Subcutaneous adipose tissue (tissue), 4 donors: ENCODE results near the gene GABBR2. TPM values are rescaled to one million over a fixed set of nuclear protein-coding genes. Genes with fewer than 3 reads are reported as not detected.

Source experiments
- total RNA-seq, 4 donors: library from RNA; depleted of rRNA; stranded (reverse); fragments of >200 nt; gene quantifications; one replicate each; pipeline ENCODE4 v1.1.0, GENCODE V29; 2016
- TF ChIP-seq, protein P1 (sequence below): fragments of 450-650 bp; IDR thresholded peaks from one replicate; pipeline ENCODE4 v1.5.1; 2016; ENCODE audit warnings: low read depth, mild to moderate bottlenecking, control low read depth, antibody characterized with exemption, moderate library complexity

The GABBR2 gene
- total RNA-seq, 4 donors from 2014 or later = not detected

DNA sequence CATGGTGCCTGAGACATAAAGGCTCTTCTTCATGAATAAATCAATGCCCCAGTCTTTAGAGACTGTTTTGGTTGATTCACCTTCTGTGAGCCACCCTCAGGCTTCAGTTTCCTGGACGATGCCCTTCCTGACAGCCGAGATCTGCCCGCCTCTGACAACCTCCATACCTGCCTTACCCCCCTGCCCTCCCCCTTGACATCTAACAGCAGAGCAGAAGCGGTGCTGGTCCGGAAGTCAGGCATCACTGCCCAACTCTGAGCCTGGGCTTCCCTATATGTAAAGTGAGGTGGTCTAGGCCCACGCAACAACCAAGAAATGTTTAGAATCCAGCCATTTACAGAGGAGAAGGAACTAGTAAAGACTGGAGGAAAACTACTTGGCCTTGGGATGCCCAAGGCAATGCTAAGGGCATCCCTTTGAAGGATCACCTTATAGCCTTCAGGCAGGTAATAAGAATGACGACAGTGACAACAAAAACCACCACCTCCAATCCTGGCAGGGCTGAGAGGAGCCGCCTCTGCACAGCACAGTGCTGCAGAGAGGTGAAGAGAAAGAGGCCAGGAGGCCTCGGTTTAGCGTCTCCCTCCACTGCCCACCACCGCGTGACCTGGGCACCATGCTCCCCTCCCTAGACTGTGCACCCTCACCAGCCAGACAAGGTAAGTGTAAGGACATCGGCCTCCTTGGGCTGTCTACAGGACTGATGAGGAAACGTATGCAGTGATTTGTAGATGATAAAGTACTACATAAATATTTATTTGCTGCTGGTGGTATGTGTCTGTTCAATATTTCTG, 35.3 kb upstream of the GABBR2 start:
- TF ChIP-seq, protein P1, sequence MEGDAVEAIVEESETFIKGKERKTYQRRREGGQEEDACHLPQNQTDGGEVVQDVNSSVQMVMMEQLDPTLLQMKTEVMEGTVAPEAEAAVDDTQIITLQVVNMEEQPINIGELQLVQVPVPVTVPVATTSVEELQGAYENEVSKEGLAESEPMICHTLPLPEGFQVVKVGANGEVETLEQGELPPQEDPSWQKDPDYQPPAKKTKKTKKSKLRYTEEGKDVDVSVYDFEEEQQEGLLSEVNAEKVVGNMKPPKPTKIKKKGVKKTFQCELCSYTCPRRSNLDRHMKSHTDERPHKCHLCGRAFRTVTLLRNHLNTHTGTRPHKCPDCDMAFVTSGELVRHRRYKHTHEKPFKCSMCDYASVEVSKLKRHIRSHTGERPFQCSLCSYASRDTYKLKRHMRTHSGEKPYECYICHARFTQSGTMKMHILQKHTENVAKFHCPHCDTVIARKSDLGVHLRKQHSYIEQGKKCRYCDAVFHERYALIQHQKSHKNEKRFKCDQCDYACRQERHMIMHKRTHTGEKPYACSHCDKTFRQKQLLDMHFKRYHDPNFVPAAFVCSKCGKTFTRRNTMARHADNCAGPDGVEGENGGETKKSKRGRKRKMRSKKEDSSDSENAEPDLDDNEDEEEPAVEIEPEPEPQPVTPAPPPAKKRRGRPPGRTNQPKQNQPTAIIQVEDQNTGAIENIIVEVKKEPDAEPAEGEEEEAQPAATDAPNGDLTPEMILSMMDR = no peak

DNA sequence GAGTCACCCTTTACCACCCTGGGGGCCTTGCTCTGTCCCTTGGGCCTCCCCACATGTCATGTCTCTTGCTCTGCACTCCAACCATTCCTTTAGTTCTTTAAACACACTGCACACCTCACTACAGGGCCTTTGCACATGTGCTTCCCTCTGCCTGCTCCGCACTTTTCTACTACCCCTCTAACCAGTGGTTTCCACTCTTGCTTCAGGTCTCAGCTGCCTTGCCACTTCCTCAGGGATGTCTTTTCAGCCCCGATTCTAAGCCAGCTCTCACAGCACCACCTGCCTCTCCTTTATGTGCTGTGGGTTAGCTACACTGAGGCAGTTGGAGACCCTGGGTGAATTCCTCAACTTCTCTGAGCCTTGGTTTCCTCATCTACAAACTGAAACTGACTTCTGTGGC, 34.6 kb upstream of the GABBR2 start:
- TF ChIP-seq, protein P1 = no peak

DNA sequence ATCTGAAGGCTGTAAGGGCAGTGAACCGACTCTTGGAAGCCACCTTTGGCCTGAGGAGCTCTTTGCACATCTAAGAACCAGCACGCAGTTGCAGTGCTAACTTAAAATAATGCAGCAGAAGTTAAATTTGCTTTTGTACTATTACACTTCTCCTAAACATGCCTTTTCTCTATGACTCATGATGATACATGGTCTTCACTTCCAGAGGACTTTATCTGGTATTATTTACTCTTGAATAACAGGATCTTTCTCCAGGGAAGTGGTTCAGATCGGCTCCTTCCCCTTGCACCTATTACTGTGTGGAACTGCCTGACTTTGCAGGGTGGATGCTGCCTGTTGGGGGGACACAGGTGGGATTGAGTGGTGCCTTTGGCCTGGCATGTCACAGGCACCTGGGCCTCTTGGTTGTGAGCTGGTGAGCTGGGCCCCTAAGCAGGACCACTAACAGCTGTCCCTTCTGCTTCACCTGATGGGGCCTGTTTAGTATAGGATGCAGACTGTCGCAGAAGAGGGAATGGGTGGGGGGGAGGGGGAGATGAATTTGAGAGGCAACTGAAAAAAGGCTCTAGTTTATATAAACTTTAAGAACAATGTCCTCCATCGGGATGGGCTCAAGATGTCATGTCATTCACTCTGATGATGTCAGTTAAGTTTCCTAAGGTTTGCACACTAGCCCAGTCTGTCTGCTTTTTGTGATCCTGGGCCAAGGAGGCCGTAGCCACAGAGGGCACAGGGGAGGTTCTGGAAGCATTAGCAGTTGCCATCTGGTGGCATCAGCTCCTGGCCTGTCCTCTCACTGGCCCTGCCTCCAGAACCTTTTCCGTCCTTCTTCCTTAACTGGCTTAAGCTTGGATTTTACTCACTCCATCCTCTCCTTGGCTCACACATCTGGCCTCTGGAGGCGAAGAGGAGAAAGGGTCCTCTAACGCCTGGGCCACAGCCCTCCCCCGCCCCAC, 33.9 kb upstream of the GABBR2 start:
- TF ChIP-seq, protein P1 = no peak

DNA sequence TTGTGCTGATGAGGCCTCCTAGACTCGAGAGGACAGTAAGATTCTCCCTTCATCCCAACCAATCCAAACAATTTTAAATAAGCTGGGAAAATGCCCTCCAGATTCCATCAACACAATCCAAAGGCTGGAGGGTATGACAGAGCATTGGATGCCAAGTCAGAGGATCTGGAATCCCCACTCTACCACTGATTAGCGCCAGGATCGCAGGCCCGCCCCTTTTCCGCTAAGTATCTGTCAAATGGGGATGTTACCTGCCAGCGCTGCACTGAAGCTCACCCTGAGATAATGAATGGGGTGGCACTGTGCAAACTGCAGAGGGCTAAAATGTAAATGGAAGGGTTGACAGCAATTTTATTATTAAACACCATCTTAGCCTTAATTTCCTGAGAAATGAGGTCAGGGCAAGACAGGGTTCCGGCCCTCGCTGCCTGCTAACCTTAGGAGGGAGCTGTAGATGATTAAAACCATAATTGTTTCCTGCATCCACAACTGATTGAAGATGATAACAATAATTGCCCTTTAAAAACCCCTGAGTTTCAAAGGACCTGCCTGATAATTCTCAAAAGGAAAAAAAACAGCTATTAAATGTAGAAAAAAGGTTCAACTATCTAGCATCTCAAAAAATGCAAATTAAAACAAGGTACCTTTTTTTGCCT, 31.6 kb upstream of the GABBR2 start:
- TF ChIP-seq, protein P1 = no peak

DNA sequence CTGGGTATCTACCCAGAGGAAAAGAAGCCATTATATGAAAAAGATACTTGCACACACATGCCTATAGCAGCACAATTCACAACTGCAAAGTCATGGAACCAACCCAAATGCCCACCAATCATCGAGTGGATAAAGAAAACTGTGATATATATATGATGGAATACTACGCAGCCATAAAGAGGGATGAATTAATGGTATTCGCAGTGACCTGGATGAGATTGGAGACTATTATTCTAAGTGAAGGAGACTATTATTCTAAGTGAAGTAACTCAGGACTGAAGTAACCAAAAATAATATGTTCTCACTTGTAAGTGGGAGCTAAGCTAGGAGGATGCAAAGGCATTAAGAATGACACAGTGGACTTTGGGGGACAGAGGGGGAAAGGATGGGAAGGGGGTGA, 30.0 kb upstream of the GABBR2 start:
- TF ChIP-seq, protein P1 = no peak

DNA sequence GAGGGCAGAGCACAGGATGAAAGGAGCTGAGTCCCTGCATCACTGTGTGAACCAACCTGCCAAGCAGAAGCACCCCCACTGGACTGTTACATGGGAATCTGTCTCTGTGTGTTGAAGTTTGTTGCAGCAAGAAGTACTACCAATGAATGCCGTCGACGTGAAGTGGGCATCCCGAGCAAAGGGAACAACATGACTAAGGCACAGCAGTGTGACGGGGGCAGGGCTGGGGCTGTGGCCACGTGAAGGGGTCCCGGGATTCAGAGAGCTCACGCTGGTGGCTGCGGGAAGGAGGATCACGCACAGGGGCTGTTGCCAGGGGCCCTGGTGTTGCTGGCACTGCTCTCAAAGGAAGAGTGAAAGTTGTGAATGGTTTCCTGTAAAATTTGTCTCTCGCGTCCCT, 27.5 kb upstream of the GABBR2 start:
- TF ChIP-seq, protein P1 = no peak
